A204.1 (cell line): ENCODE measurements around the gene PHACTR1.

Source experiments
- FAIRE-seq: peaks from 2 replicates; lab custom pipeline; 2012; peaks lifted over from hg19 to GRCh38; lab: Jason Lieb, UNC

The PHACTR1 gene

GRCh38 chr6:13272131-13273046, 555.8 kb downstream of the PHACTR1 start:
- no peak for FAIRE-seq

GRCh38 chr6:13273202-13273930, 556.8 kb downstream of the PHACTR1 start:
- FAIRE-seq: no peak

- FAIRE-seq: no peak
Observed at GRCh38 chr6:13273931-13274706, 557.6 kb downstream of the PHACTR1 start.

GRCh38 chr6:13274707-13275434, 558.3 kb downstream of the PHACTR1 start:
- no peak for FAIRE-seq

- no peak for FAIRE-seq
Observed at GRCh38 chr6:13275435-13275989, 558.9 kb downstream of the PHACTR1 start.

GRCh38 chr6:13277231-13277630, 560.7 kb downstream of the PHACTR1 start:
- FAIRE-seq: no peak

GRCh38 chr6:13278164-13278563, 561.6 kb downstream of the PHACTR1 start:
- FAIRE-seq: no peak

- FAIRE-seq: no peak
Observed at GRCh38 chr6:13278991-13279390, 562.4 kb downstream of the PHACTR1 start.

- no peak for FAIRE-seq
Observed at GRCh38 chr6:13280254-13280653, 563.7 kb downstream of the PHACTR1 start.

GRCh38 chr6:13281686-13282085, 565.1 kb downstream of the PHACTR1 start:
- no peak for FAIRE-seq

- no peak for FAIRE-seq
Observed at GRCh38 chr6:13282393-13283069, 566.0 kb downstream of the PHACTR1 start.

- FAIRE-seq: no peak
Observed at GRCh38 chr6:13283331-13283730, 566.8 kb downstream of the PHACTR1 start.

- FAIRE-seq: no peak
Observed at GRCh38 chr6:13284646-13285045, 568.1 kb downstream of the PHACTR1 start.

GRCh38 chr6:13285705-13286104, 569.1 kb downstream of the PHACTR1 start:
- no peak for FAIRE-seq

GRCh38 chr6:13286181-13286580, 569.6 kb downstream of the PHACTR1 start:
- FAIRE-seq: no peak

GRCh38 chr6:13287104-13287503, 570.5 kb downstream of the PHACTR1 start:
- FAIRE-seq: no peak

GRCh38 chr6:13288481-13288880, 571.9 kb downstream of the PHACTR1 start:
- FAIRE-seq: no peak

GRCh38 chr6:13288969-13289391, 572.4 kb downstream of the PHACTR1 start:
- FAIRE-seq: no peak

GRCh38 chr6:13289789-13290318, 573.3 kb downstream of the PHACTR1 start:
- FAIRE-seq: no peak

- FAIRE-seq: no peak
Observed at GRCh38 chr6:13290335-13290734, 573.8 kb downstream of the PHACTR1 start.

- FAIRE-seq: no peak
Observed at GRCh38 chr6:13292774-13293173, 576.2 kb downstream of the PHACTR1 start.
